CD8-positive, alpha-beta memory T cell (primary cell): ENCODE measurements around the gene LHX5. TPM values are rescaled to one million over a fixed set of nuclear protein-coding genes. Genes with fewer than 3 reads are reported as not detected.

Source experiments
- CTCF ChIA-PET: fragments of 350-600 bp; sonication (Branson Sonifier 250); formaldehyde crosslinking; loops from one replicate; lab custom pipeline; 2021; ENCODE audit warnings: antibody characterized with exemption; lab: Charles Lee
- POLR2A ChIA-PET: fragments of 350-600 bp; sonication (Branson Sonifier 250); formaldehyde crosslinking; loops from one replicate; lab custom pipeline; 2021; ENCODE audit warnings: antibody characterized with exemption; lab: Charles Lee
- DNase-seq, 5 donors: peaks; one replicate each; pipeline versions ENCODE4 v3.0.0 to v3.0.0-alpha.2; 2020 to 2022; ENCODE audit warnings: mixed read lengths in 1 of 5
- H3K27ac ChIP-seq: one replicate; pipeline ENCODE4 v1.7.0; 2013; ENCODE audit warnings: low read depth, mild to moderate bottlenecking, low read length, moderate library complexity
- H3K27me3 ChIP-seq: 2 replicates; pipeline ENCODE4 v1.7.0; 2013; ENCODE audit warnings: low read length, mild to moderate bottlenecking; ENCODE audit not compliant: insufficient read depth, poor library complexity, severe bottlenecking
- H3K36me3 ChIP-seq: 2 replicates; pipeline ENCODE4 v1.7.0; 2013; ENCODE audit warnings: mild to moderate bottlenecking, low read length, moderate library complexity; ENCODE audit not compliant: insufficient read depth
- H3K4me1 ChIP-seq: 2 replicates; pipeline ENCODE4 v1.7.0; 2013; ENCODE audit warnings: mild to moderate bottlenecking, low read length, moderate library complexity; ENCODE audit not compliant: insufficient read depth
- H3K4me3 ChIP-seq: 2 replicates; pipeline ENCODE4 v1.7.0; 2013; ENCODE audit warnings: mild to moderate bottlenecking, low read length
- H3K9me3 ChIP-seq: 2 replicates; pipeline ENCODE4 v1.7.0; 2013; ENCODE audit warnings: mild to moderate bottlenecking, low read length
- H3K27ac Mint-ChIP-seq, 8 donors: one replicate each; pipeline ENCODE4 v1.8.0; 2020 to 2021; ENCODE audit warnings: mixed read lengths in 8 of 8, mild to moderate bottlenecking in 6 of 8, inconsistent platforms in 3 of 8, moderate library complexity in 3 of 8
- H3K27me3 Mint-ChIP-seq, 2 donors: one replicate each; pipeline ENCODE4 v1.8.0; 2020 to 2021; ENCODE audit warnings: mixed read lengths in 2 of 2, mild to moderate bottlenecking in 1 of 2, moderate library complexity in 1 of 2
- H3K36me3 Mint-ChIP-seq, 3 donors: one replicate each; pipeline ENCODE4 v1.8.0; 2020 to 2021; ENCODE audit warnings: mixed read lengths in 3 of 3, inconsistent platforms in 1 of 3, mild to moderate bottlenecking in 1 of 3
- H3K4me1 Mint-ChIP-seq, 3 donors: one replicate each; pipeline ENCODE4 v1.8.0; 2020 to 2021; ENCODE audit warnings: mixed read lengths in 3 of 3, inconsistent platforms in 1 of 3, mild to moderate bottlenecking in 1 of 3
- H3K4me3 Mint-ChIP-seq, 7 donors: one replicate each; pipeline ENCODE4 v1.8.0; 2020 to 2021; ENCODE audit warnings: mixed read lengths in 7 of 7, mild to moderate bottlenecking in 6 of 7, moderate library complexity in 4 of 7, inconsistent platforms in 2 of 7
- H3K9me3 Mint-ChIP-seq, 5 donors: one replicate each; pipeline ENCODE4 v1.8.0; 2020 to 2022; ENCODE audit warnings: mixed read lengths in 5 of 5, mild to moderate bottlenecking in 3 of 5, moderate library complexity in 2 of 5, inconsistent platforms in 1 of 5
- polyA plus RNA-seq: library from polyadenylated mRNA; unstranded; fragments of 300-500 nt; fragmentation: Illumina TruSeq; gene quantifications from one replicate; pipeline ENCODE4 v1.2.3, GENCODE V29; 2021
- total RNA-seq, 2 experiments: library from RNA; stranded (reverse); gene quantifications; one replicate each; pipeline ENCODE4 v1.2.3, GENCODE V29; 2021

LHX5 gene
- total and polyA plus RNA-seq, 3 experiments from 2014 or later, result not detected

- no peak overlapping the region for H3K4me3 ChIP-seq
- Mint-ChIP-seq H3K27me3 (peaks cover 66 to 93% of the 10 kb centered on the region in 2 donors), H3K9me3 (peaks cover 0 to 20% (median 4%) of the 10 kb centered on the region in 5 donors), H3K27ac (no peak overlapping the region), H3K36me3 (no peaks in the 10 kb centered on the region), H3K4me1 (peaks cover 3 to 13% (median 3%) of the 10 kb centered on the region in 3 donors), H3K4me3 (no peak overlapping the region)
- no peaks in the 10 kb centered on the region for H3K4me1 ChIP-seq
- ChIA-PET POLR2A (no interaction called here), CTCF (no interaction called here)
- no peak overlapping the region for H3K27ac ChIP-seq
- no peaks in the 10 kb centered on the region for H3K36me3 ChIP-seq
- H3K27me3 ChIP-seq, result peaks cover 30% of the 10 kb centered on the region
- H3K9me3 ChIP-seq, result no peaks in the 10 kb centered on the region
- no peak for DNase-seq
Measured at GRCh38 chr12:113482334-113482733, 10.7 kb upstream of the LHX5 start.

DNA sequence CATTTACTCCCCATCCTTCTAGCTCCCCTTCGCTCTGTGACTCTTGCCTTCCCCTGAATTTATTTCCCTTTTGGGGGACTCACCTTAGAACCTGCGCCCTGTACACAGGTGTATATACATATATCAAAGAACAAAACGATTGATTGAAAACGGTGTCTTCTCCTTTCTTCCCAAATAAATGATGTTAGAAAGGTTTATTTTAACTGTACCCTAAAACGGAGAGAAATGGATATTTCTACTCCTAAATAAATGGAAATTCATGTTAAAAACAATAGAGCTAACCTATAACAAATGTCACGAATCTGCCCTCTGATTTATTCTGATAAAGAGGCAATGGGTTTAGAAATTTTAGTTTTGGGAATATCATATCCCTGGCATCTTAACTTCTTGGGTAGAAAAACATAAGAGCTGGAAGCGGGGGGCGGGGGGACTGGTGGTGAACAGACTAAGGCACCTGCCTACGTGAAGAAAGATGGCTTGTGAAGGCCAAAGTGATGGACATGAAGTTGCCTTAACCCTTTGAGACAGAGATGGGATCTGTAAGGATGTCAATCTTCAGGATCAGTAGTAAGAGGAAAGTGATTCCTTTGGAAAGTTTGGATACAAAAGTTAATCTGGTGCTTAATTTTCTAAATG lies 8.8 kb upstream of the LHX5 start:
- Histone ChIP-seq H3K4me3 (no peak overlapping the region), H3K27ac (no peak overlapping the region), H3K27me3 (peaks cover 30% of the 10 kb centered on the region), H3K4me1 (no peaks in the 10 kb centered on the region), H3K36me3 (no peaks in the 10 kb centered on the region), H3K9me3 (no peaks in the 10 kb centered on the region)
- H3K27ac Mint-ChIP-seq, result peak overlapping the region in 1 of 8 donors; percentile 12
- peaks cover 3 to 13% (median 3%) of the 10 kb centered on the region in 3 donors for H3K4me1 Mint-ChIP-seq
- peak overlapping the region in 1 of 7 donors; percentile 5 for H3K4me3 Mint-ChIP-seq
- DNase-seq, result no peak
- ChIA-PET CTCF (interaction anchor here (1.2 kb wide), 1 partner anchor 19 kb away, joined by 3 read pairs; no protein-coding TSS in a partner anchor), POLR2A (no interaction called here)
- peaks cover 66 to 89% of the 10 kb centered on the region in 2 donors for H3K27me3 Mint-ChIP-seq
- peaks cover 0 to 20% (median 4%) of the 10 kb centered on the region in 5 donors for H3K9me3 Mint-ChIP-seq
- no peaks in the 10 kb centered on the region for H3K36me3 Mint-ChIP-seq

- no peak for DNase-seq
- Histone ChIP-seq H3K4me1 (no peaks in the 10 kb centered on the region), H3K9me3 (no peaks in the 10 kb centered on the region), H3K36me3 (no peaks in the 10 kb centered on the region), H3K27me3 (peaks cover 35% of the 10 kb centered on the region), H3K27ac (no peak overlapping the region), H3K4me3 (no peak overlapping the region)
- Mint-ChIP-seq H3K27me3 (peaks cover 73 to 89% of the 10 kb centered on the region in 2 donors), H3K9me3 (peaks cover 0 to 20% (median 4%) of the 10 kb centered on the region in 5 donors), H3K4me3 (peak overlapping the region in 1 of 7 donors; percentile 5), H3K27ac (peak overlapping the region in 1 of 8 donors; percentile 62), H3K4me1 (peaks cover 5 to 19% (median 9%) of the 10 kb centered on the region in 3 donors), H3K36me3 (no peaks in the 10 kb centered on the region)
- POLR2A ChIA-PET, result no interaction called here
- CTCF ChIA-PET, result no interaction called here
Measured at GRCh38 chr12:113479590-113480335, 8.1 kb upstream of the LHX5 start.

DNA sequence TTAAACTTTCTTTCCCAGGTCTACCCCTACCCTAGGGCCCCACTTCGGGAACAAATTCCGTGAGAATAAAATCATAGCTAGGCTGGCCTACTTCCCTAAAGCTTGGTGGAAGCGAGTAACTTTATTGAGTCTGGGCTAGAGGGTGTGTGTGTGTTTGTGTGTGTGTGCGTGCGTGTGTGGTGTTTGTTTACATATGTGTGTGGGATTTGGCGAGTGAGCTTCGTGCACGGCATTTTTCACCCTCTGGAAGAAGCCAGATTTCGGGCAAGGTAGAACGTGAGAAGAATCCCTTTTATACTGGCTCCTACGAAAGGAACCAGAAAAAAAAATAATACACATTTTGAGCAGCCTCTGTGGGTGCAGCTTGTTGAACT lies 7.5 kb upstream of the LHX5 start:
- no peak overlapping the region for H3K4me3 Mint-ChIP-seq

DNA sequence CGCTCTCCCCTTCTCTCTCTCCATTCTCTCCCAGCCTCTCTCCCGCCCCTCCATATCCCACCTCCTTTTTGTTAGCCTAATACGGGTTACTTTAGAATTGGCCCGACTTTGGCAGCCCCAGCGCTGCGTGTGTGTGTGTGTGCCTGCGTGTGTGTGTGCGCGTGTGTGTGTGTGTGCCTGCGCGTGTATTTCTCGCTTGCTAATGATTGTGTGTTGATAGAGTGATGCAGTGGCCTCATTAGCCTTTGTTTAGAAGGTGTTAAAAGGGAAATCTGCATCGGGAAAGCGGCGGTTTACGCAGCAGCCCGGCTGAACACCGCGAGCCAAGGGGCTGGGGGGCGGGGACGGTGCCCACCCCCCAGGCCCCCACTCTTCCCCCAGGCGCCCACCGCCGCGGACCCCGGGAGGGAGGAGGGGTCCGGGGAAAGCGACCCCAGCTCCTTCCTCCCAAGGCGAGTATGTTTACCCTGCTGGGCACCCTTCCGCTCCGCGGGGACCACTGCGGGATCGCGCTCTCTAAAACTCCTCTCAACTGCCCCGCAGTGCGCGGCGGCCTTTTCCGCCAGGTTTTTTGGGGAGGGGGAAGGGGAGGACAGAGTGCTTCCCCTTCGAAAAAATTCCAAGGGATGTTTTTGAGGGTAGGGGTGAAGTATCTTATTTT lies 6.8 kb upstream of the LHX5 start:
- Mint-ChIP-seq H3K27ac (no peak overlapping the region), H3K27me3 (peaks cover 74 to 89% of the 10 kb centered on the region in 2 donors), H3K4me1 (peaks cover 12 to 27% (median 19%) of the 10 kb centered on the region in 3 donors), H3K9me3 (peaks cover 0 to 20% (median 4%) of the 10 kb centered on the region in 5 donors), H3K4me3 (no peak overlapping the region), H3K36me3 (no peaks in the 10 kb centered on the region)
- CTCF ChIA-PET, result no interaction called here
- Histone ChIP-seq H3K9me3 (no peaks in the 10 kb centered on the region), H3K27me3 (peaks cover 45% of the 10 kb centered on the region), H3K4me1 (peaks cover 5% of the 10 kb centered on the region), H3K4me3 (no peak overlapping the region), H3K36me3 (no peaks in the 10 kb centered on the region), H3K27ac (no peak overlapping the region)
- POLR2A ChIA-PET, result no interaction called here
- no peak for DNase-seq

More for the DNA sequence above, 7.5 kb upstream of the LHX5 start:
- H3K4me1 ChIP-seq, result peaks cover 5% of the 10 kb centered on the region
- Mint-ChIP-seq H3K4me1 (peaks cover 10 to 24% (median 15%) of the 10 kb centered on the region in 3 donors), H3K9me3 (peaks cover 0 to 20% (median 4%) of the 10 kb centered on the region in 5 donors), H3K27me3 (peaks cover 75 to 89% of the 10 kb centered on the region in 2 donors), H3K36me3 (no peaks in the 10 kb centered on the region), H3K27ac (peak overlapping the region in 1 of 8 donors; percentile 6)
- ChIA-PET POLR2A (no interaction called here), CTCF (no interaction called here)
- H3K9me3 ChIP-seq, result no peaks in the 10 kb centered on the region
- H3K4me3 ChIP-seq, result no peak overlapping the region
- DNase-seq, result no peak
- no peaks in the 10 kb centered on the region for H3K36me3 ChIP-seq
- H3K27me3 ChIP-seq, result peaks cover 41% of the 10 kb centered on the region
- H3K27ac ChIP-seq, result no peak overlapping the region

- ChIA-PET POLR2A (no interaction called here), CTCF (no interaction called here)
- H3K4me1 ChIP-seq, result peaks cover 5% of the 10 kb centered on the region
- no peaks in the 10 kb centered on the region for H3K36me3 Mint-ChIP-seq
- peaks cover 75 to 89% of the 10 kb centered on the region in 2 donors for H3K27me3 Mint-ChIP-seq
- no peak overlapping the region for H3K4me3 ChIP-seq
- H3K27ac Mint-ChIP-seq, result no peak overlapping the region
- no peak overlapping the region for H3K27ac ChIP-seq
- no peak for DNase-seq
- H3K36me3 ChIP-seq, result no peaks in the 10 kb centered on the region
- peaks cover 0 to 20% (median 4%) of the 10 kb centered on the region in 5 donors for H3K9me3 Mint-ChIP-seq
- no peaks in the 10 kb centered on the region for H3K9me3 ChIP-seq
- peaks cover 45% of the 10 kb centered on the region for H3K27me3 ChIP-seq
- H3K4me1 Mint-ChIP-seq, result peaks cover 15 to 27% (median 23%) of the 10 kb centered on the region in 3 donors
- H3K4me3 Mint-ChIP-seq, result no peak overlapping the region
Measured at GRCh38 chr12:113477842-113478215, 6.2 kb upstream of the LHX5 start.

GRCh38 chr12:113477171-113477841 lies 5.6 kb upstream of the LHX5 start:
- peaks cover 45% of the 10 kb centered on the region for H3K27me3 ChIP-seq
- no peaks in the 10 kb centered on the region for H3K36me3 Mint-ChIP-seq
- CTCF ChIA-PET, result no interaction called here

More at GRCh38 chr12:113477171-113477841, 5.6 kb upstream of the LHX5 start:
- H3K27ac ChIP-seq, result no peak overlapping the region
- H3K4me1 ChIP-seq, result peaks cover 5% of the 10 kb centered on the region
- Mint-ChIP-seq H3K9me3 (peaks cover 0 to 20% (median 4%) of the 10 kb centered on the region in 5 donors), H3K27me3 (peaks cover 72 to 88% of the 10 kb centered on the region in 2 donors), H3K27ac (no peak overlapping the region), H3K4me1 (peaks cover 15 to 27% (median 23%) of the 10 kb centered on the region in 3 donors), H3K4me3 (no peak overlapping the region)
- DNase-seq, result no peak
- H3K4me3 ChIP-seq, result no peak overlapping the region
- no peaks in the 10 kb centered on the region for H3K36me3 ChIP-seq
- POLR2A ChIA-PET, result no interaction called here
- H3K9me3 ChIP-seq, result no peaks in the 10 kb centered on the region
